Endothelial cell of umbilical vein (primary cell): ENCODE data around the gene ELOVL4.

Experiments
- EZH2 ChIP-seq: IDR thresholded peaks from 2 replicates; pipeline ENCODE4 v1.6.1; 2012; ENCODE audit warnings: borderline replicate concordance, low read depth, mild to moderate bottlenecking, moderate library complexity, low read length, inconsistent platforms; ENCODE audit not compliant: severe bottlenecking
- GATA2 ChIP-seq: IDR thresholded peaks from 2 replicates; pipeline ENCODE4 v1.7.0; 2011; ENCODE audit warnings: low read depth, mild to moderate bottlenecking, moderate library complexity, mixed read lengths, low read length; ENCODE audit not compliant: insufficient read length, insufficient read depth
- POLR2A ChIP-seq: IDR thresholded peaks from 2 replicates; pipeline ENCODE4 v1.6.1; 2012; ENCODE audit warnings: low read depth, mild to moderate bottlenecking, control low read depth, low read length
- POLR2AphosphoS5 ChIP-seq: IDR thresholded peaks from 2 replicates; pipeline ENCODE4 v1.6.1; 2012; ENCODE audit warnings: low read depth, mild to moderate bottlenecking, control low read depth, low read length, moderate library complexity; ENCODE audit not compliant: insufficient read depth
- TF ChIP-seq, protein P1 (sequence below), 2 donors: IDR thresholded peaks; 1 replicate in 1 of 2; 2 replicates in 1 of 2; pipeline ENCODE4 v1.5.1; 2011; ENCODE audit warnings: low read length in 2 of 2, mild to moderate bottlenecking in 2 of 2, moderate library complexity in 2 of 2, control low read depth in 1 of 2, inconsistent platforms in 1 of 2, low read depth in 1 of 2; ENCODE audit not compliant: insufficient read depth in 1 of 2; ENCODE audit errors: extremely low read depth in 1 of 2

DNA sequence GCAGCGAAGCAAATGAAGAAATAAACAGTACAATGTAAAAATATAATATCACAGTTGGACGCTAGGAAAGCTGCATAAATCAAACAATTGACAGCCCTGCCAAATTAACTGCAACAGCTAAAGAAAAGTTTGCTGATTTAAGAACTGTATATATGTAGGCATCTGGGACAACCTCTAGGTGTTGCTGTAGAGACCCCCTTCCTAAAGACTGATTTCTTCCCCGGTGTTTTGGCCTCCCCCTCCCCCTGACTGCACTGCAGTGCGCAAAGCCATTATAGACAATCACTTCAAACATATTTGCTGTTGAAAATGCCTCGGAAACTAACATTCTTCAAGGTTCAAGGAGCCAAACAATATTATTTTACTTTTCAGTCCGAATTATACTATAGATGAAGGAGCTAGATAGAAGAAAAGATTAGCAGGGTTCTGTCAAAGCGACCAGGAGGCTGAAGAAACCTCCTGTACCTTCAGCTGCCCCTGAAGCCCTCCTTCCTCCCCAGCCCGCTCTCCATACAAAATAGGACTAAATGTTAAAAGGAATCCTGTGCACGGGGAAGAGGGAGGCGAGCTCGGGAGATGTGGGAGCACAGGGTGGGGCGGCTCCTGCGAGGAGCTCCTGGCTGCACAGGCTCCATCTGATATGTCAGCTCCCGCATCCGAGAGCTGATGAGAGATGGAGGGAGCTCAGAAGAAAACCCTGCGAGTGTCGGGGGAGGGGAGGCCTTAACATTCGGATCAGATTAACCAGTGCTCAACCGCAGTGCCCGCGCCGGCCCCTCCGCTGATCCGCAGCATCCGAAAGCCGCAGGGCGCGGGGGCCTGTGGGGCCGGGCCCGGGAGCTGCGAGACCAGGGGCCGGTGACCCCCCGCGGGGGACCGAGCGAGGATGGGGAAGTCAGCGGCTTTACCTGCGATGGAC lies 822 bp downstream of the ELOVL4 start:
- TF ChIP-seq, protein P1, sequence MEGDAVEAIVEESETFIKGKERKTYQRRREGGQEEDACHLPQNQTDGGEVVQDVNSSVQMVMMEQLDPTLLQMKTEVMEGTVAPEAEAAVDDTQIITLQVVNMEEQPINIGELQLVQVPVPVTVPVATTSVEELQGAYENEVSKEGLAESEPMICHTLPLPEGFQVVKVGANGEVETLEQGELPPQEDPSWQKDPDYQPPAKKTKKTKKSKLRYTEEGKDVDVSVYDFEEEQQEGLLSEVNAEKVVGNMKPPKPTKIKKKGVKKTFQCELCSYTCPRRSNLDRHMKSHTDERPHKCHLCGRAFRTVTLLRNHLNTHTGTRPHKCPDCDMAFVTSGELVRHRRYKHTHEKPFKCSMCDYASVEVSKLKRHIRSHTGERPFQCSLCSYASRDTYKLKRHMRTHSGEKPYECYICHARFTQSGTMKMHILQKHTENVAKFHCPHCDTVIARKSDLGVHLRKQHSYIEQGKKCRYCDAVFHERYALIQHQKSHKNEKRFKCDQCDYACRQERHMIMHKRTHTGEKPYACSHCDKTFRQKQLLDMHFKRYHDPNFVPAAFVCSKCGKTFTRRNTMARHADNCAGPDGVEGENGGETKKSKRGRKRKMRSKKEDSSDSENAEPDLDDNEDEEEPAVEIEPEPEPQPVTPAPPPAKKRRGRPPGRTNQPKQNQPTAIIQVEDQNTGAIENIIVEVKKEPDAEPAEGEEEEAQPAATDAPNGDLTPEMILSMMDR (IDR thresholded peaks at IDR 0.05; ENCODE audit: extremely low read depth in 1 of 2, insufficient read depth in 1 of 2, low read depth in 1 of 2, low read length in 2 of 2), result peak; percentile 33 to 46
- TF ChIP-seq POLR2AphosphoS5 (no peak), POLR2A (no peak), EZH2 (no peak), GATA2 (peak; percentile 30)
